ENCODE measurements around the gene PDS5A. TPM values are rescaled to one million over a fixed set of nuclear protein-coding genes. Genes with fewer than 3 reads are reported as not detected.
"Not testable (repeated sequence)": the region's sequence is repeated elsewhere in the genome, so short reads cannot be mapped to it uniquely, and the experiment has no call there.

PDS5A gene
- polyA plus RNA-seq, 3 donors = 14.2 to 19.4 (median 17.7) TPM

- no peaks in the 10 kb centered on the region for H3K27me3 ChIP-seq (ENCODE audit: control insufficient read depth in 2 of 2, insufficient read depth in 2 of 2, low read length in 2 of 2)
- no peak overlapping the region for H3K9ac ChIP-seq (ENCODE audit: insufficient read depth, low read length, poor library complexity, severe bottlenecking)
- Mint-ChIP-seq H3K27me3 (ENCODE audit: low read depth in 3 of 3) (peaks cover 0 to 2% (median 0%) of the 10 kb centered on the region in 3 donors), H3K4me1 (peaks cover 26% of the 10 kb centered on the region), H3K27ac (peak overlapping the region in 2 of 7 donors; percentile 30 to 84), H3K4me3 (no peak overlapping the region), H3K36me3 (peaks cover 0 to 9% of the 10 kb centered on the region in 2 donors), H3K9me3 (no peaks in the 10 kb centered on the region)
- H3K4me1 ChIP-seq (ENCODE audit: control insufficient read depth in 1 of 2, insufficient read depth in 2 of 2, low read length in 2 of 2) = peaks cover 18 to 24% of the 10 kb centered on the region in 2 donors
- H4K20me1 ChIP-seq (ENCODE audit: insufficient read depth, low read length) = peaks cover 52% of the 10 kb centered on the region
- H3K27ac ChIP-seq (ENCODE audit: low read depth in 1 of 2, low read length in 2 of 2) = peak overlapping the region in 1 of 2 donors; percentile 87
- H2AFZ ChIP-seq (ENCODE audit: insufficient read depth, low read depth, low read length, poor library complexity, severe bottlenecking) = no peak overlapping the region
- intact Hi-C loops (cut with micrococcal nuclease) = no loop called here
- peaks cover 100% of the 10 kb centered on the region for H3K79me2 ChIP-seq (ENCODE audit: insufficient read depth, low read length)
- WGBS (ENCODE audit: insufficient coverage) = no CpG with 5 or more reads among the region's 2 CpGs
- no peaks in the 10 kb centered on the region for H3K9me3 ChIP-seq (replicated peaks in 1 of 2; ENCODE audit: control insufficient read depth in 1 of 2, insufficient read depth in 1 of 2, low read length in 2 of 2)
- no peak overlapping the region for H3K4me3 ChIP-seq (replicated peaks in 1 of 3; ENCODE audit: low read depth in 2 of 3, low read length in 3 of 3)
- no peak for DNase-seq
- H3K4me2 ChIP-seq (replicated peaks; ENCODE audit: extremely low read depth, low read length, poor library complexity, severe bottlenecking) = no peak overlapping the region
- H3K36me3 ChIP-seq (replicated peaks in 1 of 2; ENCODE audit: control insufficient read depth in 1 of 2, insufficient read depth in 2 of 2, low read length in 2 of 2) = peaks cover 0 to 2% of the 10 kb centered on the region in 2 donors
- TF ChIP-seq CTCF (IDR thresholded peaks at IDR 0.05) = no peak
Observed at GRCh38 chr4:39947963-39948362, 29.7 kb downstream of the PDS5A start.

GRCh38 chr4:39947417-39947816 lies 30.3 kb downstream of the PDS5A start:
- Histone ChIP-seq H2AFZ (ENCODE audit: insufficient read depth, low read depth, low read length, poor library complexity, severe bottlenecking) (no peak overlapping the region), H3K4me3 (replicated peaks in 1 of 3; ENCODE audit: low read depth in 2 of 3, low read length in 3 of 3) (no peak overlapping the region), H3K9me3 (replicated peaks in 1 of 2; ENCODE audit: control insufficient read depth in 1 of 2, insufficient read depth in 1 of 2, low read length in 2 of 2) (no peaks in the 10 kb centered on the region), H3K27ac (ENCODE audit: low read depth in 1 of 2, low read length in 2 of 2) (peak overlapping the region; percentile 75 to 87), H4K20me1 (ENCODE audit: insufficient read depth, low read length) (peaks cover 52% of the 10 kb centered on the region), H3K9ac (ENCODE audit: insufficient read depth, low read length, poor library complexity, severe bottlenecking) (no peak overlapping the region), H3K4me1 (ENCODE audit: control insufficient read depth in 1 of 2, insufficient read depth in 2 of 2, low read length in 2 of 2) (peaks cover 18 to 24% of the 10 kb centered on the region in 2 donors), H3K36me3 (replicated peaks in 1 of 2; ENCODE audit: control insufficient read depth in 1 of 2, insufficient read depth in 2 of 2, low read length in 2 of 2) (peaks cover 0 to 2% of the 10 kb centered on the region in 2 donors), H3K4me2 (replicated peaks; ENCODE audit: extremely low read depth, low read length, poor library complexity, severe bottlenecking) (no peak overlapping the region), H3K27me3 (ENCODE audit: control insufficient read depth in 2 of 2, insufficient read depth in 2 of 2, low read length in 2 of 2) (no peaks in the 10 kb centered on the region), H3K79me2 (ENCODE audit: insufficient read depth, low read length) (peaks cover 100% of the 10 kb centered on the region)
- Mint-ChIP-seq H3K4me1 (peaks cover 28% of the 10 kb centered on the region), H3K9me3 (no peaks in the 10 kb centered on the region), H3K36me3 (peaks cover 0 to 6% of the 10 kb centered on the region in 2 donors), H3K27me3 (ENCODE audit: low read depth in 3 of 3) (peaks cover 0 to 2% (median 0%) of the 10 kb centered on the region in 3 donors), H3K27ac (peak overlapping the region; percentile 40 to 97 (median 84)), H3K4me3 (no peak overlapping the region)
- DNase-seq = no peak
- no CpG with 5 or more reads among the region's 1 CpG for WGBS (ENCODE audit: insufficient coverage)
- no peak for TF ChIP-seq CTCF (IDR thresholded peaks at IDR 0.05)
- intact Hi-C loops (cut with micrococcal nuclease) = no loop called here

GRCh38 chr4:39944245-39944644 lies 33.5 kb downstream of the PDS5A start:
- Histone ChIP-seq H4K20me1 (ENCODE audit: insufficient read depth, low read length) (peaks cover 58% of the 10 kb centered on the region), H3K79me2 (ENCODE audit: insufficient read depth, low read length) (peaks cover 100% of the 10 kb centered on the region), H3K4me1 (ENCODE audit: control insufficient read depth in 1 of 2, insufficient read depth in 2 of 2, low read length in 2 of 2) (peaks cover 18 to 24% of the 10 kb centered on the region in 2 donors)
- DNase-seq; H3K27me3 ChIP-seq (ENCODE audit: control insufficient read depth in 2 of 2, insufficient read depth in 2 of 2, low read length in 2 of 2); H3K36me3 Mint-ChIP-seq; H3K9me3 ChIP-seq (replicated peaks in 1 of 2; ENCODE audit: control insufficient read depth in 1 of 2, insufficient read depth in 1 of 2, low read length in 2 of 2); H3K36me3 ChIP-seq (replicated peaks in 1 of 2; ENCODE audit: control insufficient read depth in 1 of 2, insufficient read depth in 2 of 2, low read length in 2 of 2); intact Hi-C loops (cut with micrococcal nuclease); H3K27ac ChIP-seq (ENCODE audit: low read depth in 1 of 2, low read length in 2 of 2); H3K4me2 ChIP-seq (replicated peaks; ENCODE audit: extremely low read depth, low read length, poor library complexity, severe bottlenecking); H3K9ac ChIP-seq (ENCODE audit: insufficient read depth, low read length, poor library complexity, severe bottlenecking); H2AFZ ChIP-seq (ENCODE audit: insufficient read depth, low read depth, low read length, poor library complexity, severe bottlenecking); H3K4me3 Mint-ChIP-seq; H3K27me3 Mint-ChIP-seq (ENCODE audit: low read depth in 3 of 3); H3K4me3 ChIP-seq (replicated peaks in 1 of 3; ENCODE audit: low read depth in 2 of 3, low read length in 3 of 3); H3K9me3 Mint-ChIP-seq: not testable (repeated sequence)
- Mint-ChIP-seq H3K4me1 (peaks cover 35% of the 10 kb centered on the region), H3K27ac (peak overlapping the region in 3 of 7 donors; percentile 21 to 72 (median 24))
- WGBS (ENCODE audit: insufficient coverage) = 100% methylated on average over 6 of the region's 10 CpGs
